Suprapubic skin (tissue), 4 donors: Measurements from ENCODE around the gene DCAF10. TPM values are rescaled to one million over a fixed set of nuclear protein-coding genes. Genes with fewer than 3 reads are reported as not detected.
A peak's percentile ranks its signal among the peaks of the same experiment; 100 is the strongest.

Experiments
- DNase-seq, 2 donors: peaks; one replicate each; pipeline ENCODE4 v3.0.0-alpha.2; 2019; ENCODE audit warnings: low spot score in 2 of 2
- H3K27ac ChIP-seq: fragments of 200-600 bp; sonication (generic); one replicate; pipeline ENCODE4 v1.5.1; 2019
- H3K27me3 ChIP-seq: fragments of 200-600 bp; sonication (generic); one replicate; pipeline ENCODE4 v1.5.1; 2019
- H3K36me3 ChIP-seq: fragments of 200-600 bp; sonication (generic); one replicate; pipeline ENCODE4 v1.5.1; 2019
- H3K4me1 ChIP-seq: fragments of 200-600 bp; sonication (generic); one replicate; pipeline ENCODE4 v1.5.1; 2019
- H3K4me3 ChIP-seq: fragments of 200-600 bp; sonication (generic); one replicate; pipeline ENCODE4 v1.5.1; 2019; ENCODE audit warnings: mild to moderate bottlenecking
- H3K9me3 ChIP-seq: fragments of 200-600 bp; sonication (generic); one replicate; pipeline ENCODE4 v1.5.1; 2019
- EP300 ChIP-seq: sonication (generic); formaldehyde crosslinking; IDR thresholded peaks from one replicate; pipeline ENCODE4 v1.6.1; 2017; ENCODE audit warnings: antibody characterized with exemption
- POLR2A ChIP-seq, 2 donors: fragments of 450-650 bp; IDR thresholded peaks; one replicate each; pipeline ENCODE4 v1.6.1; 2017; ENCODE audit warnings: antibody characterized with exemption in 2 of 2, mild to moderate bottlenecking in 2 of 2, moderate library complexity in 2 of 2
- POLR2AphosphoS5 ChIP-seq, 3 donors: sonication (generic); formaldehyde crosslinking; IDR thresholded peaks; one replicate each; pipeline ENCODE4 v1.6.1; 2017; ENCODE audit warnings: antibody characterized with exemption in 3 of 3
- WGBS: methylation state at CpG from one replicate; pipeline ENCODE4 v1.1.5; 2018; 5-methylcytosine and 5-hydroxymethylcytosine counted together
- total RNA-seq, 4 donors: library from RNA; depleted of rRNA; stranded (reverse); fragments of >200 nt; gene quantifications; one replicate each; pipeline ENCODE4 v1.1.0, GENCODE V29; 2016
- TF ChIP-seq, protein P1 (sequence below), 2 donors: fragments of 200-600 bp in 1 of 2; fragments of 450-650 bp in 1 of 2; sonication (generic) in 1 of 2; IDR thresholded peaks; one replicate each; pipeline ENCODE4 v1.5.1; 2016 to 2019; ENCODE audit warnings: antibody characterized with exemption in 2 of 2, mild to moderate bottlenecking in 1 of 2, moderate library complexity in 1 of 2

Gene DCAF10
- total RNA-seq, 4 donors from 2014 or later: 21.7 to 47.6 (median 26.6) TPM

- TF ChIP-seq EP300 (no peak), POLR2AphosphoS5 (IDR thresholded peaks at IDR 0.05) (no peak), POLR2A (IDR thresholded peaks at IDR 0.05) (no peak)
- TF ChIP-seq, protein P1, sequence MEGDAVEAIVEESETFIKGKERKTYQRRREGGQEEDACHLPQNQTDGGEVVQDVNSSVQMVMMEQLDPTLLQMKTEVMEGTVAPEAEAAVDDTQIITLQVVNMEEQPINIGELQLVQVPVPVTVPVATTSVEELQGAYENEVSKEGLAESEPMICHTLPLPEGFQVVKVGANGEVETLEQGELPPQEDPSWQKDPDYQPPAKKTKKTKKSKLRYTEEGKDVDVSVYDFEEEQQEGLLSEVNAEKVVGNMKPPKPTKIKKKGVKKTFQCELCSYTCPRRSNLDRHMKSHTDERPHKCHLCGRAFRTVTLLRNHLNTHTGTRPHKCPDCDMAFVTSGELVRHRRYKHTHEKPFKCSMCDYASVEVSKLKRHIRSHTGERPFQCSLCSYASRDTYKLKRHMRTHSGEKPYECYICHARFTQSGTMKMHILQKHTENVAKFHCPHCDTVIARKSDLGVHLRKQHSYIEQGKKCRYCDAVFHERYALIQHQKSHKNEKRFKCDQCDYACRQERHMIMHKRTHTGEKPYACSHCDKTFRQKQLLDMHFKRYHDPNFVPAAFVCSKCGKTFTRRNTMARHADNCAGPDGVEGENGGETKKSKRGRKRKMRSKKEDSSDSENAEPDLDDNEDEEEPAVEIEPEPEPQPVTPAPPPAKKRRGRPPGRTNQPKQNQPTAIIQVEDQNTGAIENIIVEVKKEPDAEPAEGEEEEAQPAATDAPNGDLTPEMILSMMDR (IDR thresholded peaks at IDR 0.05): no peak
- no peak overlapping the region for H3K27ac ChIP-seq
- no peaks in the 10 kb centered on the region for H3K9me3 ChIP-seq
- no peak for DNase-seq
- H3K4me3 ChIP-seq: no peak overlapping the region
- no peaks in the 10 kb centered on the region for H3K4me1 ChIP-seq
- WGBS: 91% methylated on average over 3 of the region's 3 CpGs
- no peaks in the 10 kb centered on the region for H3K27me3 ChIP-seq
- H3K36me3 ChIP-seq: peaks cover 23% of the 10 kb centered on the region
These were observed 30.6 kb upstream of the DCAF10 start for GRCh38 chr9:37769995-37770394.

- DNase-seq: no peak
- WGBS: 93% methylated on average over 1 of the region's 1 CpG
- H3K27me3 ChIP-seq: no peaks in the 10 kb centered on the region
- no peak overlapping the region for H3K27ac ChIP-seq
- H3K4me1 ChIP-seq: no peaks in the 10 kb centered on the region
- H3K9me3 ChIP-seq: no peaks in the 10 kb centered on the region
- H3K36me3 ChIP-seq: peaks cover 62% of the 10 kb centered on the region
- H3K4me3 ChIP-seq: no peak overlapping the region
- TF ChIP-seq POLR2A (IDR thresholded peaks at IDR 0.05) (no peak), POLR2AphosphoS5 (IDR thresholded peaks at IDR 0.05) (no peak), EP300 (no peak)
- TF ChIP-seq, protein P1 (IDR thresholded peaks at IDR 0.05): no peak
These were observed 25.2 kb upstream of the DCAF10 start for GRCh38 chr9:37775216-37775919.

DNA sequence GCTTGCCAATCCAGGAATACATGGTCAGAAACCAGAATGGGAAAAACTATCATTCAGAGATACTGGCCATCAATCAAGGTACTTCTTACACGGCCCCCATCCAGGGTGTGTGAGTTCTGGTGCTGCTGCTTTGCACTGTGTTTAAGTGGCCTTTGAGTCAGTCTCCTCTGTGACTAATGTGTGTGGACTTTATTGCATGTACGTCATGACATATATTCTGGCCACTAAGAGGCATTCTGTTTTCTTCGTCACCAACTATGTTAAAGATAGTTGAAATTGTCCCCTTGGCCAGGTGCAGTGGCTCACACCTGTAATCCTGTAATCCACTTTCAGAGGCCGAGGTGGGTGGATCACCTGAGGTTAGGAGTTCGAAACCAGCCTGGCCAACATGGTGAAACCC is 24.3 kb upstream of the DCAF10 start:
- DNase-seq: no peak
- H3K36me3 ChIP-seq: peaks cover 67% of the 10 kb centered on the region

GRCh38 chr9:37778534-37778933 is 22.1 kb upstream of the DCAF10 start:
- TF ChIP-seq, protein P1 (IDR thresholded peaks at IDR 0.05): no peak
- no peak for TF ChIP-seq POLR2AphosphoS5 (IDR thresholded peaks at IDR 0.05)
- no peak for TF ChIP-seq POLR2A (IDR thresholded peaks at IDR 0.05)
- TF ChIP-seq EP300: no peak
- H3K9me3 ChIP-seq: no peaks in the 10 kb centered on the region
- whole genome bisulfite sequencing: 58% methylated on average over 2 of the region's 2 CpGs
- no peaks in the 10 kb centered on the region for H3K27me3 ChIP-seq
- H3K27ac ChIP-seq: no peak overlapping the region
- H3K4me1 ChIP-seq: peaks cover 11% of the 10 kb centered on the region
- H3K4me3 ChIP-seq: no peak overlapping the region
- peaks cover 76% of the 10 kb centered on the region for H3K36me3 ChIP-seq
- no peak for DNase-seq

More for the DNA sequence above, 24.3 kb upstream of the DCAF10 start:
- Histone ChIP-seq H3K4me3 (no peak overlapping the region), H3K27ac (no peak overlapping the region), H3K4me1 (no peaks in the 10 kb centered on the region), H3K9me3 (no peaks in the 10 kb centered on the region), H3K27me3 (no peaks in the 10 kb centered on the region)
- 85% methylated on average over 5 of the region's 5 CpGs for WGBS
- TF ChIP-seq POLR2AphosphoS5 (IDR thresholded peaks at IDR 0.05): no peak
- no peak for TF ChIP-seq EP300
- no peak for TF ChIP-seq POLR2A (IDR thresholded peaks at IDR 0.05)
- TF ChIP-seq, protein P1 (IDR thresholded peaks at IDR 0.05): no peak

- TF ChIP-seq POLR2A (IDR thresholded peaks at IDR 0.05) (no peak), POLR2AphosphoS5 (IDR thresholded peaks at IDR 0.05) (no peak), EP300 (no peak)
- TF ChIP-seq, protein P1 (IDR thresholded peaks at IDR 0.05): no peak
- Histone ChIP-seq H3K4me3 (peak overlapping the region; percentile 90), H3K4me1 (peaks cover 27% of the 10 kb centered on the region), H3K36me3 (peaks cover 40% of the 10 kb centered on the region), H3K9me3 (no peaks in the 10 kb centered on the region), H3K27me3 (peaks cover 7% of the 10 kb centered on the region), H3K27ac (peak overlapping the region; percentile 82)
- WGBS: 0% methylated on average over 6 of the region's 6 CpGs
- DNase-seq: no peak
These were observed 16.3 kb upstream of the DCAF10 start for GRCh38 chr9:37784291-37784615.
